ENCODE results near the gene PXDN.
"Not testable (repeated sequence)": the region's sequence is repeated elsewhere in the genome, so short reads cannot be mapped to it uniquely, and the experiment has no call there.

Gene PXDN

GRCh38 chr2:1740716-1741589 lies 3.4 kb downstream of the PXDN start:
- no peak for DNase-seq

GRCh38 chr2:1739961-1740715 lies 4.2 kb downstream of the PXDN start:
- no peak for DNase-seq

GRCh38 chr2:1739322-1739957 lies 4.9 kb downstream of the PXDN start:
- DNase-seq: no peak

- DNase-seq: no peak
Observed at GRCh38 chr2:1738646-1739302, 5.5 kb downstream of the PXDN start.

- no peak for DNase-seq
Observed at GRCh38 chr2:1738163-1738562, 6.2 kb downstream of the PXDN start.

- DNase-seq: no peak
Observed at GRCh38 chr2:1736997-1737480, 7.3 kb downstream of the PXDN start.

GRCh38 chr2:1736045-1736444 lies 8.3 kb downstream of the PXDN start:
- no peak for DNase-seq

GRCh38 chr2:1733298-1733697 lies 11.0 kb downstream of the PXDN start:
- not testable (repeated sequence) for DNase-seq

- no peak for DNase-seq
Observed at GRCh38 chr2:1731963-1732768, 12.1 kb downstream of the PXDN start.

GRCh38 chr2:1731447-1731962 lies 12.8 kb downstream of the PXDN start:
- no peak for DNase-seq

GRCh38 chr2:1730015-1730927 lies 14.0 kb downstream of the PXDN start:
- no peak for DNase-seq

GRCh38 chr2:1729242-1729641 lies 15.1 kb downstream of the PXDN start:
- DNase-seq: no peak

- no peak for DNase-seq
Observed at GRCh38 chr2:1728821-1729220, 15.5 kb downstream of the PXDN start.

GRCh38 chr2:1727796-1728474 lies 16.4 kb downstream of the PXDN start:
- DNase-seq: no peak

- DNase-seq: no peak
Observed at GRCh38 chr2:1727101-1727771, 17.1 kb downstream of the PXDN start.

- DNase-seq: no peak
Observed at GRCh38 chr2:1726558-1726957, 17.8 kb downstream of the PXDN start.

- DNase-seq: not testable (repeated sequence)
Observed at GRCh38 chr2:1724351-1724750, 20.0 kb downstream of the PXDN start.

- DNase-seq: no peak
Observed at GRCh38 chr2:1723397-1724042, 20.8 kb downstream of the PXDN start.

- no peak for DNase-seq
Observed at GRCh38 chr2:1722692-1723091, 21.6 kb downstream of the PXDN start.

Data from NCI-H748 treated with DMSO at 0.1 percent for 48 hours (cell line).